HEK293T (cell line): ENCODE results near the gene SAMD8.
"Not testable (repeated sequence)": the region's sequence is repeated elsewhere in the genome, so short reads cannot be mapped to it uniquely, and the experiment has no call there.

ENCODE experiments used
- CTCF ChIA-PET: fragments of 350-600 bp; formaldehyde crosslinking; extraction: SDS; loops from one replicate; lab custom pipeline; 2021; ENCODE audit warnings: antibody characterized with exemption, inconsistent platforms; lab: Yijun Ruan, JAX
- POLR2A ChIA-PET: fragments of 350-600 bp; formaldehyde crosslinking; extraction: SDS; loops from one replicate; lab custom pipeline; 2020; ENCODE audit warnings: antibody characterized with exemption, inconsistent platforms; lab: Yijun Ruan, JAX
- DNase-seq: peaks from one replicate; pipeline ENCODE4 v3.0.0; 2012; ENCODE audit warnings: mixed read lengths; ENCODE audit errors: extremely low spot score
- ARNT ChIP-seq: fragments of 450-650 bp; IDR thresholded peaks from 2 replicates; pipeline ENCODE4 v1.6.1; 2017; ENCODE audit warnings: mild to moderate bottlenecking
- BHLHE40 ChIP-seq: fragments of 450-650 bp; IDR thresholded peaks from 2 replicates; pipeline ENCODE4 v1.6.1; 2016; ENCODE audit warnings: mild to moderate bottlenecking, moderate library complexity, borderline replicate concordance
- CTBP1 ChIP-seq: fragments of 450-650 bp; IDR thresholded peaks from 2 replicates; pipeline ENCODE4 v1.6.1; 2016; ENCODE audit warnings: borderline replicate concordance
- ELF4 ChIP-seq: fragments of 450-650 bp; IDR thresholded peaks from 2 replicates; pipeline ENCODE4 v1.6.1; 2017; ENCODE audit warnings: antibody characterized with exemption
- FOXA1 ChIP-seq: fragments of 450-650 bp; IDR thresholded peaks from 2 replicates; pipeline ENCODE4 v1.6.1; 2016; ENCODE audit warnings: mild to moderate bottlenecking
- FOXK2 ChIP-seq: fragments of 450-650 bp; IDR thresholded peaks from 2 replicates; pipeline ENCODE4 v1.6.1; 2016; ENCODE audit warnings: mild to moderate bottlenecking
- FOXM1 ChIP-seq: fragments of 450-650 bp; IDR thresholded peaks from 2 replicates; pipeline ENCODE4 v1.6.1; 2017; ENCODE audit warnings: mild to moderate bottlenecking, borderline replicate concordance
- HDGF ChIP-seq: fragments of 450-650 bp; IDR thresholded peaks from 2 replicates; pipeline ENCODE4 v1.6.1; 2017; ENCODE audit warnings: antibody characterized with exemption, borderline replicate concordance
- L3MBTL2 ChIP-seq: fragments of 450-650 bp; conservative IDR thresholded peaks from 2 replicates; pipeline ENCODE4 v1.6.1; 2016; ENCODE audit warnings: mild to moderate bottlenecking
- LEF1 ChIP-seq: fragments of 450-650 bp; IDR thresholded peaks from 2 replicates; pipeline ENCODE4 v1.6.1; 2017; ENCODE audit warnings: mild to moderate bottlenecking, borderline replicate concordance
- NFRKB ChIP-seq: fragments of 450-650 bp; IDR thresholded peaks from 2 replicates; pipeline ENCODE4 v1.6.1; 2016; ENCODE audit warnings: mild to moderate bottlenecking, moderate library complexity
- PKNOX1 ChIP-seq: fragments of 450-650 bp; IDR thresholded peaks from 2 replicates; pipeline ENCODE4 v1.6.1; 2016
- SP1 ChIP-seq: fragments of 450-650 bp; IDR thresholded peaks from 2 replicates; pipeline ENCODE4 v1.6.1; 2017
- SUZ12 ChIP-seq: fragments of 450-650 bp; IDR thresholded peaks from 2 replicates; pipeline ENCODE4 v1.6.1; 2016; ENCODE audit warnings: mild to moderate bottlenecking
- TARDBP ChIP-seq: fragments of 450-650 bp; IDR thresholded peaks from 2 replicates; pipeline ENCODE4 v1.6.1; 2016
- ZNF384 ChIP-seq: fragments of 450-650 bp; IDR thresholded peaks from 2 replicates; pipeline ENCODE4 v1.6.1; 2016

The SAMD8 gene

DNA sequence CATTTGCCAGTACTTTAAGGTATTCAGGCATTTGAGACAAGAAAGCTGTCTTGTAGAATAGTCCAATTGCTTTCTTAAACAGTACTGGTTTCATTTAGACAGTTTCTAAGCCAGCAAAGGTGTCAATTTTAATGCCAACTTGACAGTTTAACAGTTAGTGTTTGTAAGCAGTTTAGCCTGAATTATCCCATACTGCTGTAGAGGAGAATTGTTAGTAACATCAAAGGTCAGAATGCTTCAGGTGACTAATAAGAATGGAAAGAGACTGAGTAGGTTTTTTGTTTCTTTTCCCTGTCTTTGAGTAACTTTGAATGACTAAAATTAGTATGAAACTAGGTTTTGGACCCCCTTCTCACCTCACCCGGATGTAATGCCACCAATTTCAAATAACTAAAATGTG lies 69.6 kb downstream of the SAMD8 start:
- ChIA-PET CTCF (no interaction called here), POLR2A (no interaction called here)
- TF ChIP-seq NFRKB (no peak), BHLHE40 (no peak), FOXA1 (no peak), LEF1 (no peak)
- DNase-seq, result no peak

GRCh38 chr10:75186310-75186709 lies 74.9 kb downstream of the SAMD8 start:
- ChIA-PET POLR2A (no interaction called here), CTCF (interaction anchor here (0.6 to 1.0 kb wide), 3 partner anchors 38 to 197 kb away, joined by 3 read pairs; partner anchors contain the start of gene COMTD1)
- TF ChIP-seq SP1, result no peak
- no peak for TF ChIP-seq NFRKB
- TF ChIP-seq TARDBP, result no peak
- no peak for TF ChIP-seq HDGF
- TF ChIP-seq FOXM1, result no peak
- no peak for TF ChIP-seq BHLHE40
- no peak for TF ChIP-seq FOXA1
- no peak for TF ChIP-seq SUZ12
- no peak for TF ChIP-seq ZNF384
- TF ChIP-seq ELF4, result no peak
- no peak for TF ChIP-seq L3MBTL2
- no peak for TF ChIP-seq LEF1
- TF ChIP-seq CTBP1, result no peak
- TF ChIP-seq PKNOX1, result no peak
- no peak for TF ChIP-seq FOXK2
- TF ChIP-seq ARNT, result no peak
- no peak for DNase-seq

- POLR2A ChIA-PET, result interaction anchor here (0.8 to 1.0 kb wide), 3 partner anchors 23 to 107 kb away, joined by 3 to 5 read pairs (median 4); no protein-coding TSS in a partner anchor
Measured at GRCh38 chr10:75187961-75188426, 76.5 kb downstream of the SAMD8 start.

GRCh38 chr10:75188522-75188921 lies 77.1 kb downstream of the SAMD8 start:
- ChIA-PET CTCF (interaction anchor here (0.7 to 1.9 kb wide), 8 partner anchors 12 to 77 kb away, joined by 3 to 13 read pairs (median 5); partner anchors contain the start of genes COMTD1 and SAMD8), POLR2A (interaction anchor here (1.0 kb wide), 2 partner anchors 23 to 107 kb away, joined by 3 to 5 read pairs; no protein-coding TSS in a partner anchor)
- not testable (repeated sequence) for DNase-seq

More at GRCh38 chr10:75187961-75188426, 76.5 kb downstream of the SAMD8 start:
- TF ChIP-seq FOXK2, result no peak
- no peak for TF ChIP-seq PKNOX1
- no peak for TF ChIP-seq FOXM1
- no peak; the same call in 1 of the 2 replicates for TF ChIP-seq ZNF384
- TF ChIP-seq LEF1, result no peak
- no peak for TF ChIP-seq NFRKB
- no peak for TF ChIP-seq HDGF
- no peak for TF ChIP-seq ELF4
- TF ChIP-seq ARNT, result no peak
- no peak for TF ChIP-seq L3MBTL2
- TF ChIP-seq BHLHE40, result no peak
- TF ChIP-seq SP1, result no peak
- TF ChIP-seq SUZ12, result no peak
- TF ChIP-seq FOXA1, result no peak
- no peak for TF ChIP-seq TARDBP
- TF ChIP-seq CTBP1, result no peak
- peak; percentile 69 for DNase-seq
- CTCF ChIA-PET, result interaction anchor here (0.7 to 1.9 kb wide), 8 partner anchors 12 to 76 kb away, joined by 3 to 13 read pairs (median 5); partner anchors contain the start of genes COMTD1 and SAMD8

- ChIA-PET POLR2A (interaction anchor here (0.7 kb wide), 2 partner anchors 9 to 22 kb away, joined by 3 read pairs; no protein-coding TSS in a partner anchor), CTCF (interaction anchor here (0.5 to 1.0 kb wide), 4 partner anchors 11 to 46 kb away, joined by 3 to 4 read pairs (median 4); partner anchors contain the start of gene COMTD1)
- no peak for DNase-seq
- TF ChIP-seq SUZ12 (no peak), CTBP1 (no peak), ZNF384 (no peak), BHLHE40 (no peak), ELF4 (no peak), FOXA1 (no peak), HDGF (no peak), FOXK2 (no peak), ARNT (no peak), TARDBP (no peak), FOXM1 (no peak), SP1 (no peak), L3MBTL2 (no peak), LEF1 (no peak)
Measured at GRCh38 chr10:75189266-75190096, 78.0 kb downstream of the SAMD8 start.

- no peak for DNase-seq
- ChIA-PET CTCF (no interaction called here), POLR2A (no interaction called here)
- no peak for TF ChIP-seq SUZ12
- no peak for TF ChIP-seq ELF4
- no peak for TF ChIP-seq SP1
- TF ChIP-seq NFRKB, result no peak
- no peak for TF ChIP-seq ZNF384
Measured at GRCh38 chr10:75191821-75192568, 80.5 kb downstream of the SAMD8 start.

GRCh38 chr10:75194625-75195024 lies 83.2 kb downstream of the SAMD8 start:
- CTCF ChIA-PET, result interaction anchor here (0.9 kb wide), 1 partner anchor 13 kb away, joined by 5 read pairs; no protein-coding TSS in a partner anchor
- POLR2A ChIA-PET, result interaction anchor here (1.4 kb wide), 1 partner anchor 10 kb away, joined by 3 read pairs; no protein-coding TSS in a partner anchor
- DNase-seq, result not testable (repeated sequence)
